Peyer's patch (tissue), 4 donors: ENCODE measurements around the gene TCTN1. TPM values are rescaled to one million over a fixed set of nuclear protein-coding genes. Genes with fewer than 3 reads are reported as not detected.

ENCODE experiments used
- DNase-seq, 3 donors: peaks; one replicate each; pipeline ENCODE4 v3.0.0-alpha.2; 2017 to 2019
- H3K27ac ChIP-seq, 4 donors: fragments of 200-600 bp; sonication (generic); one replicate each; pipeline ENCODE4 v1.5.1; 2016 to 2019
- H3K27me3 ChIP-seq, 2 donors: fragments of 200-600 bp; sonication (generic); one replicate each; pipeline ENCODE4 v1.5.1; 2019
- H3K36me3 ChIP-seq, 3 donors: fragments of 200-600 bp; sonication (generic); one replicate each; pipeline ENCODE4 v1.5.1; 2016 to 2019
- H3K4me1 ChIP-seq, 4 donors: fragments of 200-600 bp; sonication (generic); one replicate each; pipeline ENCODE4 v1.5.1; 2016 to 2019
- H3K4me3 ChIP-seq, 4 donors: fragments of 200-600 bp; sonication (generic); 1 replicate in 3 of 4; 2 replicates in 1 of 4; pipeline ENCODE4 v1.5.1; 2016 to 2019; ENCODE audit warnings: mild to moderate bottlenecking in 1 of 4
- H3K9me3 ChIP-seq, 4 donors: fragments of 200-600 bp; sonication (generic); one replicate each; pipeline ENCODE4 v1.5.1; 2016 to 2019; ENCODE audit warnings: mild to moderate bottlenecking in 1 of 4
- POLR2A ChIP-seq, 2 donors: fragments of 450-650 bp; IDR thresholded peaks; one replicate each; pipeline ENCODE4 v1.5.1; 2017; ENCODE audit warnings: antibody characterized with exemption in 2 of 2, mild to moderate bottlenecking in 2 of 2, moderate library complexity in 2 of 2
- total RNA-seq, 4 donors: library from RNA; depleted of rRNA; stranded (reverse); fragments of >200 nt; gene quantifications; one replicate each; pipeline ENCODE4 v1.1.0, GENCODE V29; 2016
- TF ChIP-seq, protein P1 (sequence below), 6 experiments: fragments of 450-650 bp in 4 of 6; fragments of 200-600 bp in 2 of 6; sonication (generic) in 1 of 6; IDR thresholded peaks; one replicate each; pipeline ENCODE4 v1.5.1; 2017 to 2019; ENCODE audit warnings: antibody characterized with exemption in 6 of 6, mild to moderate bottlenecking in 3 of 6, moderate library complexity in 1 of 6

TCTN1 gene
- total RNA-seq, 4 donors from 2014 or later, result 9.1 to 53.6 (median 9.7) TPM

GRCh38 chr12:110670161-110670701 is 56.3 kb downstream of the TCTN1 start:
- peaks cover 0 to 2% (median 0%) of the 10 kb centered on the region in 4 donors for H3K9me3 ChIP-seq
- DNase-seq, result no peak
- no peaks in the 10 kb centered on the region for H3K27me3 ChIP-seq
- peaks cover 0 to 26% (median 4%) of the 10 kb centered on the region in 4 donors for H3K4me1 ChIP-seq
- H3K36me3 ChIP-seq, result no peaks in the 10 kb centered on the region
- no peak overlapping the region for H3K4me3 ChIP-seq
- TF ChIP-seq POLR2A (IDR thresholded peaks at IDR 0.05), result no peak
- TF ChIP-seq, protein P1, sequence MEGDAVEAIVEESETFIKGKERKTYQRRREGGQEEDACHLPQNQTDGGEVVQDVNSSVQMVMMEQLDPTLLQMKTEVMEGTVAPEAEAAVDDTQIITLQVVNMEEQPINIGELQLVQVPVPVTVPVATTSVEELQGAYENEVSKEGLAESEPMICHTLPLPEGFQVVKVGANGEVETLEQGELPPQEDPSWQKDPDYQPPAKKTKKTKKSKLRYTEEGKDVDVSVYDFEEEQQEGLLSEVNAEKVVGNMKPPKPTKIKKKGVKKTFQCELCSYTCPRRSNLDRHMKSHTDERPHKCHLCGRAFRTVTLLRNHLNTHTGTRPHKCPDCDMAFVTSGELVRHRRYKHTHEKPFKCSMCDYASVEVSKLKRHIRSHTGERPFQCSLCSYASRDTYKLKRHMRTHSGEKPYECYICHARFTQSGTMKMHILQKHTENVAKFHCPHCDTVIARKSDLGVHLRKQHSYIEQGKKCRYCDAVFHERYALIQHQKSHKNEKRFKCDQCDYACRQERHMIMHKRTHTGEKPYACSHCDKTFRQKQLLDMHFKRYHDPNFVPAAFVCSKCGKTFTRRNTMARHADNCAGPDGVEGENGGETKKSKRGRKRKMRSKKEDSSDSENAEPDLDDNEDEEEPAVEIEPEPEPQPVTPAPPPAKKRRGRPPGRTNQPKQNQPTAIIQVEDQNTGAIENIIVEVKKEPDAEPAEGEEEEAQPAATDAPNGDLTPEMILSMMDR (IDR thresholded peaks at IDR 0.05), result no peak
- peak overlapping the region in 2 of 4 donors; percentile 62 to 76 for H3K27ac ChIP-seq

DNA sequence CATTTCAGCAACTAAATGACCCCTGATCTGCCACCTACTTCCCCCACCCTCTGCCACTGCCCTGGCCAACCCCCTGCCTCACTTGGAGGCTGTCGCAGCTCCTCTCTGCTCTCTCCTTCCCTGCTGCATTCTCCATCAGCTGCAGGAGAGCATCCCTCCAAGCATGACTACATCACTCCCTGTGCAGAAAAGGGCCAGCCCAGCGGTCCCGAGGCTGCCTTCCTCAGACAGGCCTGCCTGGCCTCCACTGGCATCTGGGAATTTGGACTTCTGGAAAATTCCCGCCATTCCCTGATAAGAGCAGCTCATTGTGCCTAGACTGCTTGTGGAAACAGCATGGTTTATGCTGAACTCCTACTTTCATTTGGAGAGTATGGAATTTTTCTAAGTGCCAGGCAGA is 62.2 kb downstream of the TCTN1 start:
- peaks cover 0 to 37% (median 5%) of the 10 kb centered on the region in 4 donors for H3K4me1 ChIP-seq
- H3K36me3 ChIP-seq, result no peaks in the 10 kb centered on the region
- H3K27ac ChIP-seq, result peak overlapping the region in 1 of 4 donors; percentile 78
- no peaks in the 10 kb centered on the region for H3K27me3 ChIP-seq
- DNase-seq, result no peak
- no peak overlapping the region for H3K4me3 ChIP-seq
- TF ChIP-seq, protein P1 (IDR thresholded peaks at IDR 0.05), result no peak
- H3K9me3 ChIP-seq, result no peaks in the 10 kb centered on the region

GRCh38 chr12:110677206-110677911 is 63.4 kb downstream of the TCTN1 start:
- Histone ChIP-seq H3K4me3 (no peak overlapping the region), H3K9me3 (no peaks in the 10 kb centered on the region), H3K27me3 (no peaks in the 10 kb centered on the region), H3K4me1 (peaks cover 0 to 33% (median 5%) of the 10 kb centered on the region in 4 donors), H3K27ac (peak overlapping the region in 3 of 4 donors; percentile 19 to 78 (median 28)), H3K36me3 (no peaks in the 10 kb centered on the region)
- DNase-seq, result peak in 2 of 3 donors; percentile 71 to 72
- no peak for TF ChIP-seq POLR2A (IDR thresholded peaks at IDR 0.05)
- TF ChIP-seq, protein P1 (IDR thresholded peaks at IDR 0.05), result no peak

DNA sequence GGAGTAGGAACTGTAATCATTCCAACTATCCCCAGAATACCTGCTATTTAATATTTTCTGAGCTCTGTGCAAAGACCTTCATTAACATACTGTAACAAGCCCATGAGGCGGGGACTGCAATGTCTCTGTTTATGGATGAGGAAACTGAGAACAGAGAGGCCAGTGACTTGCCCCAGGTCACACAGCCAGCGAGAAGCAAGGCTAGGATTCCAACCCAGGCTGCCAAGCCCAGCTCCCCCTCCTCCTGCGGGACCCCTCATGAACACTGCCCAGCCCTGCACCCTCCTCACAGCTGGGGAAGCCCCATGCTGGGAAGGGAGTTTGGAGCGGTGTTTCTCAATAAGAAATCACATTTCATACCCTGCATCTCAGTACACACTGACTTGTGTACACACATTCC is 64.1 kb downstream of the TCTN1 start:
- H3K4me3 ChIP-seq, result peak overlapping the region in 1 of 4 donors; percentile 3
- no peak for DNase-seq
- TF ChIP-seq, protein P1 (IDR thresholded peaks at IDR 0.05), result no peak
- TF ChIP-seq POLR2A (IDR thresholded peaks at IDR 0.05), result no peak
- no peaks in the 10 kb centered on the region for H3K27me3 ChIP-seq
- H3K27ac ChIP-seq, result peak overlapping the region in 3 of 4 donors; percentile 19 to 78 (median 28)
- no peaks in the 10 kb centered on the region for H3K36me3 ChIP-seq
- H3K4me1 ChIP-seq, result peaks cover 0 to 33% (median 5%) of the 10 kb centered on the region in 4 donors
- H3K9me3 ChIP-seq, result no peaks in the 10 kb centered on the region

- no peaks in the 10 kb centered on the region for H3K36me3 ChIP-seq
- H3K4me1 ChIP-seq, result peaks cover 0 to 24% (median 5%) of the 10 kb centered on the region in 4 donors
- no peak overlapping the region for H3K4me3 ChIP-seq
- DNase-seq, result no peak
- H3K27ac ChIP-seq, result peak overlapping the region in 1 of 4 donors; percentile 78
- no peak for TF ChIP-seq POLR2A (IDR thresholded peaks at IDR 0.05)
- TF ChIP-seq, protein P1 (IDR thresholded peaks at IDR 0.05), result no peak
- H3K27me3 ChIP-seq, result no peaks in the 10 kb centered on the region
- no peaks in the 10 kb centered on the region for H3K9me3 ChIP-seq
These were observed 65.3 kb downstream of the TCTN1 start for GRCh38 chr12:110679201-110679600.
